Esophagus squamous epithelium (tissue), 5 donors: Measurements from ENCODE around the gene IGSF22. TPM values are rescaled to one million over a fixed set of nuclear protein-coding genes. Genes with fewer than 3 reads are reported as not detected.
"Not testable (repeated sequence)": the region's sequence is repeated elsewhere in the genome, so short reads cannot be mapped to it uniquely, and the experiment has no call there.

Source experiments
- DNase-seq: peaks from one replicate; lab custom pipeline; 2025; lab: John Stamatoyannopoulos, UW
- H3K27ac ChIP-seq, 4 donors: fragments of 200-600 bp; sonication (generic); one replicate each; pipeline ENCODE4 v1.5.1; 2016 to 2019; ENCODE audit warnings: mild to moderate bottlenecking in 1 of 4
- H3K27me3 ChIP-seq, 4 donors: fragments of 200-600 bp; sonication (generic); 1 replicate in 3 of 4; 2 replicates in 1 of 4; pipeline versions ENCODE4 v1.5.1 to v1.6.0; 2017 to 2021; ENCODE audit warnings: antibody characterized with exemption in 1 of 4
- H3K36me3 ChIP-seq, 3 donors: fragments of 200-600 bp; sonication (generic); one replicate each; pipeline ENCODE4 v1.5.1; 2016 to 2019
- H3K4me1 ChIP-seq, 3 donors: fragments of 200-600 bp; sonication (generic); one replicate each; pipeline ENCODE4 v1.5.1; 2017 to 2019
- H3K4me3 ChIP-seq, 4 donors: fragments of 200-600 bp; sonication (generic); 1 replicate in 3 of 4; 2 replicates in 1 of 4; pipeline ENCODE4 v1.5.1; 2016 to 2019; ENCODE audit warnings: mild to moderate bottlenecking in 2 of 4, moderate library complexity in 1 of 4
- H3K9me3 ChIP-seq, 3 donors: fragments of 200-600 bp; sonication (generic); one replicate each; pipeline ENCODE4 v1.5.1; 2016 to 2019
- POLR2A ChIP-seq, 4 donors: fragments of 450-650 bp; IDR thresholded peaks; one replicate each; pipeline ENCODE4 v1.6.1; 2017; ENCODE audit warnings: antibody characterized with exemption in 4 of 4, mild to moderate bottlenecking in 4 of 4, moderate library complexity in 3 of 4
- WGBS, 2 donors: methylation state at CpG; one replicate each; pipeline ENCODE4 v1.1.5; 2018; 5-methylcytosine and 5-hydroxymethylcytosine counted together
- intact Hi-C: fragments of 100-400 bp; cut with DNase I; formaldehyde crosslinking; loops from one replicate; pipeline ENCODE4 v1.15.0; 2022
- total RNA-seq, 4 donors: library from RNA; depleted of rRNA; stranded (reverse); fragments of >200 nt; gene quantifications; one replicate each; pipeline ENCODE4 v1.1.0, GENCODE V29; 2016
- TF ChIP-seq, protein P1 (sequence below), 6 experiments: fragments of 450-650 bp in 4 of 6; fragments of 200-600 bp in 2 of 6; sonication (generic) in 2 of 6; IDR thresholded peaks; one replicate each; pipeline ENCODE4 v1.5.1; 2016 to 2019; ENCODE audit warnings: antibody characterized with exemption in 6 of 6, mild to moderate bottlenecking in 4 of 6, moderate library complexity in 4 of 6
- donor health status: DM: yes; HTN: yes; CAD: no.

Gene IGSF22
- total RNA-seq, 4 donors from 2014 or later: under 0.01 TPM; not detected in 3

DNA sequence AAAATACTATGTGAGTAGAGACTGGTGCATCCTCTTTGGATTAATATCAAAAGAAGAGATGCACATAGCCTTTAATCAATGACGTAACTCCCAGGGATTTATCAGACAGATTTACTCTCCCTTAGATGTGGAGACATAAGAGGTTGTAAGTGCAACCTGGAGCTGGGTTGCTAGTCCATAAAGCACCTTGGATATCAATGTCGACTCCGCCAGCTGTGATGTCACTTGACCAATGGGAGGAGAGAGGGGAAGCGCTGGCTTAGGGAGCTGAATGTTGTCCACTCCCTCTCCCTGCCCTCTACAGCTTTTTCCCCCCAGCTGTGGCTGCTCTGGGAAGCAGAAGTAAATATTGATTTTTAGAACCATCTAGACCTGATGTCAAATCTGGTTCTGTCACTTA, 56.3 kb downstream of the IGSF22 start:
- Histone ChIP-seq H3K36me3 (no peaks in the 10 kb centered on the region), H3K4me3 (no peak overlapping the region), H3K27me3 (no peaks in the 10 kb centered on the region), H3K4me1 (peaks cover 0 to 16% (median 6%) of the 10 kb centered on the region in 3 donors), H3K9me3 (no peaks in the 10 kb centered on the region), H3K27ac (peak overlapping the region in 1 of 4 donors; percentile 40)
- intact Hi-C loops: no loop called here
- no peak for DNase-seq
- TF ChIP-seq, protein P1, sequence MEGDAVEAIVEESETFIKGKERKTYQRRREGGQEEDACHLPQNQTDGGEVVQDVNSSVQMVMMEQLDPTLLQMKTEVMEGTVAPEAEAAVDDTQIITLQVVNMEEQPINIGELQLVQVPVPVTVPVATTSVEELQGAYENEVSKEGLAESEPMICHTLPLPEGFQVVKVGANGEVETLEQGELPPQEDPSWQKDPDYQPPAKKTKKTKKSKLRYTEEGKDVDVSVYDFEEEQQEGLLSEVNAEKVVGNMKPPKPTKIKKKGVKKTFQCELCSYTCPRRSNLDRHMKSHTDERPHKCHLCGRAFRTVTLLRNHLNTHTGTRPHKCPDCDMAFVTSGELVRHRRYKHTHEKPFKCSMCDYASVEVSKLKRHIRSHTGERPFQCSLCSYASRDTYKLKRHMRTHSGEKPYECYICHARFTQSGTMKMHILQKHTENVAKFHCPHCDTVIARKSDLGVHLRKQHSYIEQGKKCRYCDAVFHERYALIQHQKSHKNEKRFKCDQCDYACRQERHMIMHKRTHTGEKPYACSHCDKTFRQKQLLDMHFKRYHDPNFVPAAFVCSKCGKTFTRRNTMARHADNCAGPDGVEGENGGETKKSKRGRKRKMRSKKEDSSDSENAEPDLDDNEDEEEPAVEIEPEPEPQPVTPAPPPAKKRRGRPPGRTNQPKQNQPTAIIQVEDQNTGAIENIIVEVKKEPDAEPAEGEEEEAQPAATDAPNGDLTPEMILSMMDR (IDR thresholded peaks at IDR 0.05): no peak
- no peak for TF ChIP-seq POLR2A (IDR thresholded peaks at IDR 0.05)
- 60 to 78% methylated on average over 4 of the region's 4 CpGs for WGBS, 2 donors

DNA sequence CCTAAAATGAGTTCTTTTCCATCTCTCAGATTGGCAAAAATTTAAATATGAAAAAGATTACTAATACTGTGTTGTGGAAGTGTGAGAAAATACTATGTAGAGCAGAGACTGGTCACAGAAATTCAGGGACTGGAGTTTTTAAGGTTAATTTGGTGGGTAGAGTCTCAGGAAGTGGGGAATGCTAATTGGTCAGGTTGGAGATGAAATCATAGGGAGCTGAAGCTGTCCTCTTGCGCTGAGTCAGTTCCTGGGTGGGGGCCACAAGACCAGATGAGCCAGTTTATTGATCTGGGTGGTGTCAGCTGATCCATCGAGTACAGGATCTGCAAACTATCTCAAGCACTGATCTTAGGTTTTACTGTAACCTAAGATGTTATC, 56.8 kb downstream of the IGSF22 start:
- H3K9me3 ChIP-seq: no peaks in the 10 kb centered on the region
- 4 to 19% methylated on average over 2 of the region's 2 CpGs for WGBS, 2 donors
- DNase-seq: no peak
- peak overlapping the region in 2 of 4 donors; percentile 31 to 40 for H3K27ac ChIP-seq
- H3K27me3 ChIP-seq: no peaks in the 10 kb centered on the region
- no peaks in the 10 kb centered on the region for H3K36me3 ChIP-seq
- no peak for TF ChIP-seq POLR2A (IDR thresholded peaks at IDR 0.05)
- TF ChIP-seq, protein P1 (IDR thresholded peaks at IDR 0.05): no peak
- intact Hi-C loops: no loop called here
- H3K4me3 ChIP-seq: no peak overlapping the region
- peaks cover 0 to 16% (median 6%) of the 10 kb centered on the region in 3 donors for H3K4me1 ChIP-seq

DNA sequence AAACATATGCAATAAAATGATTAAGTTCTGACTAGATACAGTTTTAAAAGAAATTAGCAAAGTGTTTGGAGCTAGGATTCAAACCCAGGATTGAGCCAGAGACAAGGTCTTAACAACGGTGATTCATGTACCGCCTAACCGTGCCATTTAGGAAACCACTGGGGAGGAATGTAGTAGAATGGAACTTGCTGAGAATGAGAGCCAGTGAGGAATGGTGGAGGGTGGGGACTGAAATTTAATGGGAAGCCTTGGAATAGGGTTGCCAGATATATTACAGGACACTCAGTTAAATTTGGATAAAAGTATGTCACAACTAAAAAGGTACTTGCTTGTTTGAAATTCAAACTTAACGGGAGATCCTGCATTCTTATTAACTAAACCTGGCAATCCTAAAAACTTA, 57.9 kb downstream of the IGSF22 start:
- no peaks in the 10 kb centered on the region for H3K36me3 ChIP-seq
- intact Hi-C loops: no loop called here
- DNase-seq: no peak
- H3K9me3 ChIP-seq: no peaks in the 10 kb centered on the region
- TF ChIP-seq, protein P1 (IDR thresholded peaks at IDR 0.05): no peak
- TF ChIP-seq POLR2A (IDR thresholded peaks at IDR 0.05): no peak
- 65 to 75% methylated on average over 4 of the region's 4 CpGs for WGBS, 2 donors
- H3K4me1 ChIP-seq: peaks cover 0 to 16% (median 6%) of the 10 kb centered on the region in 3 donors
- H3K4me3 ChIP-seq: no peak overlapping the region
- H3K27me3 ChIP-seq: no peaks in the 10 kb centered on the region
- no peak overlapping the region for H3K27ac ChIP-seq

DNA sequence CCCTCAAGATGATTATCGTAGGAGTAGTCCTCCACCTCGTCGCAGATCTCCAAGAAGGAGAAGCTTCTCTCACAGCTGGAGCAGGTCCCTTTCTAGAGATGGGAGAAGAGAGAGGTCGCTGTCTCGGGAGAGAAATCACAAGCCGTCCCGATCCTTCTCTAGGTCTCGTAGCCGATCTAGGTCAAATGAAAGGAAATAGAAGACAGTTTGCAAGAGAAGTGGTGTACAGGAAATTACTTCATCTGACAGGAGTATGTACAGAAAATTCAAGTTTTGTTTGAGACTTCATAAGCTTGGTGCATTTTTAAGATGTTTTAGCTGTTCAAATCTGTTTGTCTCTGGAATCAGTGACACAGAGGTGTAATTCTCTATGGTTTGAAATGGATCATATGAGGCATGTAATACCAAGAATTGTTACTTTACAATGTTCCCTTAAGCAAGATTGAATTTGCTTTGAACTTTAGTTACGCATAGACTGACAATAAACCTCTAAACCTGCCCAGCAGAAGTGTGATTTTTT, 60.6 kb downstream of the IGSF22 start:
- H3K27ac ChIP-seq, H3K9me3 ChIP-seq, H3K27me3 ChIP-seq, H3K4me3 ChIP-seq, intact Hi-C loops, H3K36me3 ChIP-seq, DNase-seq: not testable (repeated sequence)
- H3K4me1 ChIP-seq: peaks cover 0 to 16% (median 6%) of the 10 kb centered on the region in 3 donors
- WGBS, 2 donors: 57 to 76% methylated on average over 7 to 9 of the region's 10 CpGs

DNA sequence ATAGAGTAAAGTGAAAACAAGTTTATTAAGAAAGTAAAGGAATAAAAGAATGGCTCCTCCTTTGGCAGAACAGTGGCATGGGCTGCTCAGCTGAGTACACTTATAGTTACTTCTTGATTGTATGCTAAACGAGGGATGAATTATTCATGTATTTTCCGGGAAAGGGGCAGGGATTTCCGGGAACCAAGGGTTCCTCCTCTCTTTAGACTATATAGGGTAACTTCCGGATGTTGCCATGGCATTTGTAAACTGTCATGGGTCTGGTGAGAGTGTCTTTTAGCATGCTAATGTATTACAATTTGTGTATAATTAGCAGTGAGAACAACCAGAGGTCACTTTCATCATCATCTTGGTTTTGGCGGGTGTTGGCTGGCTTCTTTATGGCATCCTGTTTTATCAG, 68.3 kb downstream of the IGSF22 start:
- H3K27me3 ChIP-seq: peaks cover 0 to 12% (median 0%) of the 10 kb centered on the region in 4 donors
- H3K4me3 ChIP-seq: no peak overlapping the region
- DNase-seq: no peak
- H3K36me3 ChIP-seq: no peaks in the 10 kb centered on the region
- no peaks in the 10 kb centered on the region for H3K9me3 ChIP-seq
- H3K27ac ChIP-seq: no peak overlapping the region
- 66 to 79% methylated on average over 5 of the region's 5 CpGs for WGBS, 2 donors
- intact Hi-C loops: no loop called here
- no peaks in the 10 kb centered on the region for H3K4me1 ChIP-seq
- TF ChIP-seq, protein P1 (IDR thresholded peaks at IDR 0.05): no peak
- TF ChIP-seq POLR2A (IDR thresholded peaks at IDR 0.05): no peak

Other genes with a start within 250 kb of the IGSF22 start
- 100 to 1,000 TPM in 2 of 4 donors, 10 to 100 TPM in 2; 76.5 to 114 (median 89.2) TPM for gene TSG101, start 199.2 kb downstream of the IGSF22 start, total RNA-seq
- gene UEVLD, start 137.5 kb downstream of the IGSF22 start, total RNA-seq: 10 to 100 TPM; 15.4 to 33.2 (median 21.1) TPM
- 1 to 10 TPM in 2 of 4 donors, not detected in 2; 1.4 to 2.5 TPM for gene MISFA, start 126.4 kb downstream of the IGSF22 start, total RNA-seq
- 10 to 100 TPM; 16.6 to 30.9 (median 19.0) TPM for gene SPTY2D1, start 91.8 kb downstream of the IGSF22 start, total RNA-seq
- gene TMEM86A, start 27.4 kb downstream of the IGSF22 start, total RNA-seq: 1 to 10 TPM in 3 of 4 donors, under 1 TPM in 1; 0.97 to 4.8 (median 1.5) TPM
- under 1 TPM; 0.18 to 0.95 (median 0.58) TPM for gene PTPN5, start 65.6 kb upstream of the IGSF22 start, total RNA-seq
- gene MRGPRX1, start 213.2 kb upstream of the IGSF22 start, total RNA-seq: not detected